HepG2 (cell line): ENCODE measurements around the gene BABAM2. TPM values are rescaled to one million over a fixed set of nuclear protein-coding genes. Genes with fewer than 3 reads are reported as not detected.

Source experiments
- ATAC-seq: fragments of 200-7000 bp; cut with Tn5 transposase; 3 replicates; pipeline ENCODE4 v1.9.1; 2020; ENCODE audit warnings: mild to moderate bottlenecking, moderate library complexity
- BruUV-seq: library from RNA; stranded (reverse); fragments of 400-500 nt; replicated peaks from 2 replicates; lab custom pipeline; 2021; lab: Mats Ljungman, UMichigan
- CTCF ChIA-PET: fragments of 300-600 bp; formaldehyde crosslinking; extraction: SDS; loops from one replicate; lab custom pipeline; 2021; ENCODE audit warnings: low total read pairs, inconsistent platforms, low intra/inter-chr PET ratio; lab: Yijun Ruan, JAX
- POLR2A ChIA-PET: fragments of 350-600 bp; sonication (Branson Sonifier 250); formaldehyde crosslinking; loops from one replicate; lab custom pipeline; 2020; ENCODE audit warnings: antibody characterized with exemption, inconsistent platforms; lab: Yijun Ruan, JAX
- DNase-seq: peaks from one replicate; pipeline ENCODE4 v3.0.0-alpha.2; 2015; ENCODE audit warnings: low spot score
- FAIRE-seq: peaks from 3 replicates; lab custom pipeline; 2011; peaks lifted over from hg19 to GRCh38; lab: Jason Lieb, UNC
- H2AFZ ChIP-seq: one replicate; pipeline ENCODE4 v1.6.1; 2011; ENCODE audit warnings: low read length, inconsistent platforms
- H3K27ac ChIP-seq: fragments of 300-600 bp; 3 replicates; pipeline ENCODE4 v1.8.0; 2011; ENCODE audit warnings: mixed run types, mild to moderate bottlenecking, mixed read lengths, low read length, inconsistent platforms; ENCODE audit not compliant: insufficient read depth; ENCODE audit errors: extremely low read length
- H3K27me3 ChIP-seq, 2 experiments: fragments of 200-600 bp in 1 of 2; 2 replicates in 1 of 2; 3 replicates in 1 of 2; pipeline versions ENCODE4 v1.6.0 to v1.8.0; 2011; ENCODE audit warnings: low read length in 2 of 2, mild to moderate bottlenecking in 2 of 2, moderate library complexity in 2 of 2, inconsistent platforms in 1 of 2; ENCODE audit not compliant: insufficient read depth in 2 of 2, control insufficient read depth in 1 of 2
- H3K36me3 ChIP-seq, 2 experiments: fragments of 200-600 bp in 1 of 2; replicated peaks in 1 of 2; 2 replicates in 1 of 2; 3 replicates in 1 of 2; pipeline versions ENCODE4 v1.5.1 to v1.8.0; 2011; ENCODE audit warnings: low read length in 2 of 2, inconsistent platforms in 1 of 2; ENCODE audit not compliant: insufficient read depth in 2 of 2, control insufficient read depth in 1 of 2
- H3K4me1 ChIP-seq: 2 replicates; pipeline ENCODE4 v1.5.1; 2012; ENCODE audit warnings: low read length, inconsistent platforms; ENCODE audit not compliant: insufficient read depth
- H3K4me2 ChIP-seq: 2 replicates; pipeline ENCODE4 v1.6.0; 2011; ENCODE audit warnings: low read depth, low read length, inconsistent platforms
- H3K4me3 ChIP-seq, 3 experiments: fragments of 200-600 bp in 1 of 3; sonication (generic), shearing (Covaris generic) in 1 of 3; replicated peaks in 1 of 3; 2 replicates each; pipeline ENCODE4 v1.5.1; 2011 to 2016; ENCODE audit warnings: low read length in 3 of 3, inconsistent platforms in 2 of 3, low read depth in 2 of 3, mild to moderate bottlenecking in 2 of 3, control low read depth in 1 of 3, mixed read lengths in 1 of 3; ENCODE audit not compliant: insufficient read depth in 1 of 3
- H3K79me2 ChIP-seq: one replicate; pipeline ENCODE4 v1.6.1; 2011; ENCODE audit warnings: low read length, inconsistent platforms; ENCODE audit not compliant: insufficient read depth
- H3K9ac ChIP-seq: 2 replicates; pipeline ENCODE4 v1.6.0; 2011; ENCODE audit warnings: mild to moderate bottlenecking, low read depth, low read length, inconsistent platforms; ENCODE audit not compliant: insufficient read depth
- H3K9me3 ChIP-seq: 2 replicates; pipeline ENCODE4 v1.5.1; 2012; ENCODE audit warnings: mild to moderate bottlenecking, low read length
- H4K20me1 ChIP-seq: 2 replicates; pipeline ENCODE4 v1.6.0; 2011; ENCODE audit warnings: inconsistent platforms, mild to moderate bottlenecking, low read length, moderate library complexity; ENCODE audit not compliant: insufficient read depth
- ARHGAP35 ChIP-seq: sonication (generic); formaldehyde crosslinking; IDR thresholded peaks from 2 replicates; pipeline ENCODE4 v1.9.0; 2022; ENCODE audit warnings: mild to moderate bottlenecking, inconsistent platforms, moderate library complexity, missing genetic modification reagents, borderline replicate concordance
- CBX2 ChIP-seq, 2 experiments: fragments of 200-600 bp in 1 of 2; sonication (generic); formaldehyde crosslinking in 1 of 2; IDR thresholded peaks; 2 replicates each; pipeline versions ENCODE4 v1.7.0 to v1.8.1; 2018 to 2022; ENCODE audit warnings: low read depth in 2 of 2, low read length in 1 of 2, mild to moderate bottlenecking in 1 of 2, missing genetic modification reagents in 1 of 2
- CREM ChIP-seq, 2 experiments: sonication (generic) in 1 of 2; formaldehyde crosslinking in 1 of 2; IDR thresholded peaks; 2 replicates each; pipeline versions ENCODE4 v1.4.0 to v1.6.1; 2016 to 2020; ENCODE audit warnings: antibody characterized with exemption in 1 of 2, mild to moderate bottlenecking in 1 of 2, missing genetic modification reagents in 1 of 2
- DZIP1 ChIP-seq: sonication (generic); formaldehyde crosslinking; IDR thresholded peaks from 2 replicates; pipeline ENCODE4 v1.5.0; 2020; ENCODE audit warnings: mild to moderate bottlenecking, missing genetic modification reagents
- HES4 ChIP-seq: sonication (generic); formaldehyde crosslinking; IDR thresholded peaks from 2 replicates; pipeline ENCODE4 v1.9.0; 2021; ENCODE audit warnings: mild to moderate bottlenecking, missing genetic modification reagents, borderline replicate concordance
- KAT8 ChIP-seq: IDR thresholded peaks from 2 replicates; pipeline ENCODE4 v1.6.1; 2016; ENCODE audit warnings: missing genetic modification reagents, missing compliant biosample characterization
- KDM4B ChIP-seq: sonication (generic); formaldehyde crosslinking; IDR thresholded peaks from 2 replicates; pipeline ENCODE4 v1.4.0; 2020; ENCODE audit warnings: missing genetic modification reagents
- MAFK ChIP-seq, 2 experiments: IDR thresholded peaks in 1 of 2; conservative IDR thresholded peaks in 1 of 2; 2 replicates each; pipeline ENCODE4 v1.6.1; 2011; ENCODE audit warnings: improper control_type of control experiment in 2 of 2, low read length in 2 of 2
- MEIS2 ChIP-seq: sonication (generic); formaldehyde crosslinking; IDR thresholded peaks from 2 replicates; pipeline ENCODE4 v1.9.0; 2021; ENCODE audit warnings: mild to moderate bottlenecking, missing genetic modification reagents
- NFE2L2 ChIP-seq: fragments of 150-350 bp; IDR thresholded peaks from 2 replicates; pipeline ENCODE4 v1.6.1; 2014; ENCODE audit warnings: low read length
- SATB2 ChIP-seq: sonication (generic); formaldehyde crosslinking; IDR thresholded peaks from 2 replicates; pipeline ENCODE4 v1.5.0; 2020; ENCODE audit warnings: missing genetic modification reagents
- ZBTB21 ChIP-seq: sonication (generic); formaldehyde crosslinking; IDR thresholded peaks from 2 replicates; pipeline ENCODE4 v1.4.0; 2020; ENCODE audit warnings: missing genetic modification reagents
- ZFP36L2 ChIP-seq: sonication (generic); formaldehyde crosslinking; IDR thresholded peaks from 2 replicates; pipeline ENCODE4 v1.4.0; 2020; ENCODE audit warnings: missing genetic modification reagents
- ZNF264 ChIP-seq: sonication (generic); formaldehyde crosslinking; IDR thresholded peaks from 2 replicates; pipeline ENCODE4 v1.4.0; 2020; ENCODE audit warnings: missing genetic modification reagents
- ZNF710 ChIP-seq: sonication (generic); formaldehyde crosslinking; IDR thresholded peaks from 2 replicates; pipeline ENCODE4 v1.5.0; 2020; ENCODE audit warnings: mild to moderate bottlenecking, missing genetic modification reagents, borderline replicate concordance
- WGBS: methylation state at CpG from one replicate; pipeline ENCODE4 v1.1.6; 2017; ENCODE audit warnings: low lambda C conversion rate; 5-methylcytosine and 5-hydroxymethylcytosine counted together
- in situ Hi-C: cut with HindIII; loops from 2 replicates; pipeline ENCODE4 v1.10.0; 2017; ENCODE audit warnings: low pct_unique_long_range_greater_than_20kb; ENCODE audit not compliant: extremely low pct_ligation_motif_present
- intact Hi-C: fragments of 100-400 bp; cut with micrococcal nuclease; formaldehyde crosslinking; loops from one replicate; pipeline ENCODE4 v1.10.0; 2022; ENCODE audit not compliant: unreplicated experiment
- polyA plus RNA-seq, 8 experiments: library from polyadenylated mRNA; depleted of rRNA in 3 of 8; stranded (reverse) in 7 of 8; unstranded in 1 of 8; fragments of >200 nt; fragmentation: Illumina TruSeq in 4 of 8; extraction: Trizol in 4 of 8; gene quantifications; 2 replicates each; pipeline versions ENCODE4 v1.2.1 to v1.2.3, GENCODE V29; 2011 to 2016; ENCODE audit warnings: low read depth in 4 of 8, missing spikeins in 1 of 8, mixed read lengths in 1 of 8; ENCODE audit not compliant: insufficient read depth in 1 of 8
- total RNA-seq, 5 experiments: library from RNA; depleted of rRNA; stranded (reverse); fragments of >200 nt; fragmentation: Illumina TruSeq; extraction: Trizol; gene quantifications; 2 replicates each; pipeline ENCODE4 v1.2.3, GENCODE V29; 2016; ENCODE audit warnings: low read depth in 1 of 5

The BABAM2 gene
- total and polyA plus RNA-seq, 2 of the 13 experiments (the other 11 are each of a cell fraction or from before 2014, with no cell fraction given) = 24.9 to 28.0 TPM

- Histone ChIP-seq H3K4me2 (no peak overlapping the region), H2AFZ (no peak overlapping the region)
- in situ Hi-C loops = no loop called here
These were observed 35.1 kb upstream of the BABAM2 start for GRCh38 chr2:27855476-27855875.

GRCh38 chr2:27856386-27856785 is 34.1 kb upstream of the BABAM2 start:
- peaks cover 8% of the 10 kb centered on the region for H3K4me1 ChIP-seq
- DNase-seq = no peak
- FAIRE-seq = no peak
- ChIA-PET POLR2A (no interaction called here), CTCF (no interaction called here)
- WGBS = 93% methylated on average over 3 of the region's 3 CpGs
- H4K20me1 ChIP-seq = no peaks in the 10 kb centered on the region
- ATAC-seq = no peak
- intact Hi-C loops (no loop called here), in situ Hi-C loops (no loop called here)
- no peaks in the 10 kb centered on the region for H3K27me3 ChIP-seq
- no peak overlapping the region for H2AFZ ChIP-seq
- no peak overlapping the region for H3K4me3 ChIP-seq
- no peak overlapping the region for H3K4me2 ChIP-seq
- H3K36me3 ChIP-seq = no peaks in the 10 kb centered on the region
- no TSS peak for BruUV-seq
- no peaks in the 10 kb centered on the region for H3K9me3 ChIP-seq
- H3K27ac ChIP-seq = no peak overlapping the region
- H3K79me2 ChIP-seq = no peaks in the 10 kb centered on the region
- no peak overlapping the region for H3K9ac ChIP-seq
- no peak for TF ChIP-seq CBX2 (IDR thresholded peaks at IDR 0.05; ENCODE audit: low read depth, low read length)
- TF ChIP-seq CBX2 (CRISPR knock-in tag; IDR thresholded peaks at IDR 0.05; ENCODE audit: low read depth) = no peak
- TF ChIP-seq DZIP1 (CRISPR knock-in tag) = no peak
- TF ChIP-seq HES4 (CRISPR knock-in tag) = no peak
- TF ChIP-seq ARHGAP35 (CRISPR knock-in tag) = no peak
- no peak for TF ChIP-seq ZNF264 (CRISPR knock-in tag)
- no peak for TF ChIP-seq ZFP36L2 (CRISPR knock-in tag)
- TF ChIP-seq CREM (IDR thresholded peaks at IDR 0.05) = no peak
- no peak for TF ChIP-seq CREM (CRISPR knock-in tag; IDR thresholded peaks at IDR 0.05)
- no peak for TF ChIP-seq KDM4B (CRISPR knock-in tag)
- no peak for TF ChIP-seq ZBTB21 (CRISPR knock-in tag)
- no peak for TF ChIP-seq SATB2 (CRISPR knock-in tag)

More at GRCh38 chr2:27855476-27855875, 35.1 kb upstream of the BABAM2 start:
- H4K20me1 ChIP-seq = no peaks in the 10 kb centered on the region
- FAIRE-seq (no peak), DNase-seq (no peak), ATAC-seq (no peak)
- intact Hi-C loops = no loop called here
- ChIA-PET CTCF (no interaction called here), POLR2A (no interaction called here)
- no peaks in the 10 kb centered on the region for H3K79me2 ChIP-seq
- no peaks in the 10 kb centered on the region for H3K36me3 ChIP-seq
- H3K4me3 ChIP-seq = no peak overlapping the region
- no peak overlapping the region for H3K9ac ChIP-seq
- H3K9me3 ChIP-seq = no peaks in the 10 kb centered on the region
- H3K27ac ChIP-seq = no peak overlapping the region
- no peak for TF ChIP-seq MEIS2
- no peak for TF ChIP-seq KAT8
- no peak for TF ChIP-seq ZNF710 (CRISPR knock-in tag)
- peak; percentile 90 for TF ChIP-seq NFE2L2
- peak; percentile 13 to 38; a peak in 2 of 4 replicates for TF ChIP-seq MAFK (conservative IDR thresholded peaks at IDR 0.05 in 1 of 2, IDR thresholded peaks at IDR 0.05 in 1 of 2; ENCODE audit: low read length in 2 of 2)
- H3K27me3 ChIP-seq = no peaks in the 10 kb centered on the region
- BruUV-seq = no TSS peak
- H3K4me1 ChIP-seq = peaks cover 8% of the 10 kb centered on the region
